Endothelial cell of umbilical vein (primary cell): Measurements from ENCODE around the gene JAKMIP3. TPM values are rescaled to one million over a fixed set of nuclear protein-coding genes. Genes with fewer than 3 reads are reported as not detected.

Source experiments
- BruUV-seq: library from RNA; stranded (reverse); fragments of 400-500 nt; replicated peaks from 2 replicates; lab custom pipeline; 2021; lab: Mats Ljungman, UMichigan
- CTCF ChIA-PET: fragments of 300-600, 350-600 bp; sonication (Branson Sonifier 250); formaldehyde crosslinking; loops from one replicate; lab custom pipeline; 2021; ENCODE audit warnings: antibody characterized with exemption, inconsistent platforms; lab: Charles Lee
- POLR2A ChIA-PET: fragments of 300-600, 350-600 bp; sonication (Branson Sonifier 250); formaldehyde crosslinking; loops from one replicate; lab custom pipeline; 2021; ENCODE audit warnings: antibody characterized with exemption, inconsistent platforms; lab: Charles Lee
- DNase-seq: peaks from one replicate; pipeline ENCODE4 v3.0.0-alpha.2; 2011; ENCODE audit warnings: low read depth, low spot score
- FAIRE-seq: peaks from 2 replicates; lab custom pipeline; 2011; peaks lifted over from hg19 to GRCh38; lab: Jason Lieb, UNC
- H2AFZ ChIP-seq: 2 replicates; pipeline ENCODE4 v1.6.0; 2012; ENCODE audit warnings: low read depth, low read length, control low read depth, inconsistent platforms
- H3K27ac ChIP-seq: 2 replicates; pipeline ENCODE4 v1.5.1; 2011; ENCODE audit warnings: low read depth, mild to moderate bottlenecking, control low read depth, low read length, moderate library complexity; ENCODE audit not compliant: insufficient read depth
- H3K27me3 ChIP-seq, 2 experiments: 2 replicates each; pipeline versions ENCODE4 v1.6.0 to v1.6.1; 2011; ENCODE audit warnings: low read length in 2 of 2, mixed read lengths in 1 of 2; ENCODE audit not compliant: control insufficient read depth in 2 of 2, insufficient read depth in 2 of 2
- H3K36me3 ChIP-seq, 2 experiments: 2 replicates in 1 of 2; 3 replicates in 1 of 2; pipeline ENCODE4 v1.5.1; 2011; ENCODE audit warnings: low read length in 2 of 2, mild to moderate bottlenecking in 1 of 2, moderate library complexity in 1 of 2; ENCODE audit not compliant: control insufficient read depth in 2 of 2, insufficient read depth in 2 of 2; ENCODE audit errors: extremely low read depth in 1 of 2
- H3K4me1 ChIP-seq: 3 replicates; pipeline ENCODE4 v1.5.1; 2011; ENCODE audit warnings: mild to moderate bottlenecking, low read length; ENCODE audit not compliant: control insufficient read depth, insufficient read depth; ENCODE audit errors: extremely low read depth
- H3K4me2 ChIP-seq: 2 replicates; pipeline ENCODE4 v1.6.1; 2011; ENCODE audit warnings: low read length, control low read depth, mixed read lengths; ENCODE audit not compliant: insufficient read depth
- H3K4me3 ChIP-seq, 3 experiments: fragments of 200-600 bp in 1 of 3; sonication (generic), shearing (Covaris generic) in 1 of 3; replicated peaks in 1 of 3; 2 replicates each; pipeline ENCODE4 v1.5.1; 2011 to 2016; ENCODE audit warnings: control low read depth in 3 of 3, low read length in 3 of 3, mild to moderate bottlenecking in 2 of 3, inconsistent platforms in 1 of 3, low read depth in 1 of 3, moderate library complexity in 1 of 3; ENCODE audit not compliant: insufficient read depth in 1 of 3
- H3K79me2 ChIP-seq: 2 replicates; pipeline ENCODE4 v1.6.0; 2012; ENCODE audit warnings: low read length, inconsistent platforms; ENCODE audit not compliant: control insufficient read depth, insufficient read depth
- H3K9ac ChIP-seq: replicated peaks from 2 replicates; pipeline ENCODE3; 2011; ENCODE audit warnings: low read length, control low read depth; ENCODE audit not compliant: insufficient read depth; ENCODE audit errors: extremely low read depth
- H3K9me1 ChIP-seq: replicated peaks from 3 replicates; pipeline ENCODE4 v1.6.0; 2011; ENCODE audit warnings: mild to moderate bottlenecking, low read length; ENCODE audit not compliant: control insufficient read depth, insufficient read depth; ENCODE audit errors: extremely low read depth
- H3K9me3 ChIP-seq: replicated peaks from 2 replicates; pipeline ENCODE4 v1.5.1; 2012; ENCODE audit warnings: low read length, inconsistent platforms; ENCODE audit not compliant: control insufficient read depth, insufficient read depth
- H4K20me1 ChIP-seq: replicated peaks from 2 replicates; pipeline ENCODE3; 2011; ENCODE audit warnings: mild to moderate bottlenecking, low read length; ENCODE audit not compliant: control insufficient read depth, insufficient read depth; ENCODE audit errors: extremely low read depth
- CTCF ChIP-seq, 2 donors: IDR thresholded peaks; 1 replicate in 1 of 2; 2 replicates in 1 of 2; pipeline ENCODE4 v1.5.1; 2011; ENCODE audit warnings: low read length in 2 of 2, mild to moderate bottlenecking in 2 of 2, moderate library complexity in 2 of 2, control low read depth in 1 of 2, inconsistent platforms in 1 of 2, low read depth in 1 of 2; ENCODE audit not compliant: insufficient read depth in 1 of 2; ENCODE audit errors: extremely low read depth in 1 of 2
- EZH2 ChIP-seq: IDR thresholded peaks from 2 replicates; pipeline ENCODE4 v1.6.1; 2012; ENCODE audit warnings: borderline replicate concordance, low read depth, mild to moderate bottlenecking, moderate library complexity, low read length, inconsistent platforms; ENCODE audit not compliant: severe bottlenecking
- FOS ChIP-seq: IDR thresholded peaks from 2 replicates; pipeline ENCODE4 v1.6.1; 2011; ENCODE audit warnings: mild to moderate bottlenecking, low read length, moderate library complexity, borderline replicate concordance; ENCODE audit not compliant: insufficient read depth
- GATA2 ChIP-seq: IDR thresholded peaks from 2 replicates; pipeline ENCODE4 v1.7.0; 2011; ENCODE audit warnings: low read depth, mild to moderate bottlenecking, moderate library complexity, mixed read lengths, low read length; ENCODE audit not compliant: insufficient read length, insufficient read depth
- MYC ChIP-seq: IDR thresholded peaks from one replicate; pipeline ENCODE4 v1.6.1; 2011; ENCODE audit warnings: mild to moderate bottlenecking, low read depth, low read length
- POLR2A ChIP-seq: IDR thresholded peaks from 2 replicates; pipeline ENCODE4 v1.6.1; 2012; ENCODE audit warnings: low read depth, mild to moderate bottlenecking, control low read depth, low read length
- POLR2AphosphoS5 ChIP-seq: IDR thresholded peaks from 2 replicates; pipeline ENCODE4 v1.6.1; 2012; ENCODE audit warnings: low read depth, mild to moderate bottlenecking, control low read depth, low read length, moderate library complexity; ENCODE audit not compliant: insufficient read depth
- dilution Hi-C: fragments of 300-500 bp; cut with MboI; formaldehyde crosslinking; loops from one replicate; pipeline ENCODE4 v1.15.0; 2019; ENCODE audit warnings: low sequenced_read_pairs; ENCODE audit not compliant: extremely low pct_ligation_motif_present
- intact Hi-C: fragments of 100-400 bp; cut with micrococcal nuclease; formaldehyde crosslinking; loops from one replicate; pipeline ENCODE4 v1.10.0; 2022
- polyA plus RNA-seq, 4 experiments: library from polyadenylated mRNA; depleted of rRNA in 3 of 4; stranded (reverse) in 3 of 4; unstranded in 1 of 4; fragments of >200 nt; gene quantifications; 2 replicates each; pipeline versions ENCODE4 v1.2.1 to v1.2.3, GENCODE V29; 2011 to 2012; ENCODE audit warnings: missing spikeins in 1 of 4
- total RNA-seq: library from RNA; stranded (reverse); gene quantifications from 2 replicates; pipeline ENCODE4 v1.2.3, GENCODE V29; 2021
- TF ChIP-seq, protein P1 (sequence below): IDR thresholded peaks from 2 replicates; pipeline ENCODE4 v1.6.1; 2011; ENCODE audit not compliant: insufficient read depth, insufficient read length

Gene JAKMIP3
- total and polyA plus RNA-seq, 2 donors (not counting 3 experiments of a cell fraction or from before 2014, with no cell fraction given): 0.01 TPM; not detected in 1

GRCh38 chr10:132047575-132048293 is 18.0 kb upstream of the JAKMIP3 start:
- ChIA-PET CTCF (interaction anchor here (0.6 kb wide), 1 partner anchor 1792 kb away, joined by 3 read pairs; no protein-coding TSS in a partner anchor), POLR2A (no interaction called here)
- no peaks in the 10 kb centered on the region for H3K4me1 ChIP-seq
- no peaks in the 10 kb centered on the region for H4K20me1 ChIP-seq
- no peaks in the 10 kb centered on the region for H3K9me3 ChIP-seq
- no peak overlapping the region for H3K27ac ChIP-seq
- H2AFZ ChIP-seq: no peak overlapping the region
- no peaks in the 10 kb centered on the region for H3K9me1 ChIP-seq
- no peak overlapping the region for H3K9ac ChIP-seq
- H3K4me2 ChIP-seq: no peak overlapping the region
- H3K27me3 ChIP-seq: no peaks in the 10 kb centered on the region
- DNase-seq (no peak), FAIRE-seq (no peak)
- no TSS peak for BruUV-seq
- no peaks in the 10 kb centered on the region for H3K36me3 ChIP-seq
- intact Hi-C loops: no loop called here
- no peak for TF ChIP-seq POLR2AphosphoS5
- TF ChIP-seq CTCF (IDR thresholded peaks at IDR 0.05; ENCODE audit: extremely low read depth in 1 of 2, insufficient read depth in 1 of 2, low read depth in 1 of 2, low read length in 2 of 2): no peak
- TF ChIP-seq GATA2: no peak
- no peak for TF ChIP-seq POLR2A
- TF ChIP-seq MYC: no peak
- TF ChIP-seq EZH2: no peak
- TF ChIP-seq, protein P1, sequence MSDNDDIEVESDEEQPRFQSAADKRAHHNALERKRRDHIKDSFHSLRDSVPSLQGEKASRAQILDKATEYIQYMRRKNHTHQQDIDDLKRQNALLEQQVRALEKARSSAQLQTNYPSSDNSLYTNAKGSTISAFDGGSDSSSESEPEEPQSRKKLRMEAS: no peak
- no peak for TF ChIP-seq FOS
- dilution Hi-C loops: no loop called here
- H3K79me2 ChIP-seq: no peaks in the 10 kb centered on the region
- H3K4me3 ChIP-seq: no peak overlapping the region
